ENCODE measurements around the gene DHRS4L2.

GRCh38 chr14:24013654-24014514, 25.2 kb downstream of the DHRS4L2 start:
- TF ChIP-seq, protein P1, sequence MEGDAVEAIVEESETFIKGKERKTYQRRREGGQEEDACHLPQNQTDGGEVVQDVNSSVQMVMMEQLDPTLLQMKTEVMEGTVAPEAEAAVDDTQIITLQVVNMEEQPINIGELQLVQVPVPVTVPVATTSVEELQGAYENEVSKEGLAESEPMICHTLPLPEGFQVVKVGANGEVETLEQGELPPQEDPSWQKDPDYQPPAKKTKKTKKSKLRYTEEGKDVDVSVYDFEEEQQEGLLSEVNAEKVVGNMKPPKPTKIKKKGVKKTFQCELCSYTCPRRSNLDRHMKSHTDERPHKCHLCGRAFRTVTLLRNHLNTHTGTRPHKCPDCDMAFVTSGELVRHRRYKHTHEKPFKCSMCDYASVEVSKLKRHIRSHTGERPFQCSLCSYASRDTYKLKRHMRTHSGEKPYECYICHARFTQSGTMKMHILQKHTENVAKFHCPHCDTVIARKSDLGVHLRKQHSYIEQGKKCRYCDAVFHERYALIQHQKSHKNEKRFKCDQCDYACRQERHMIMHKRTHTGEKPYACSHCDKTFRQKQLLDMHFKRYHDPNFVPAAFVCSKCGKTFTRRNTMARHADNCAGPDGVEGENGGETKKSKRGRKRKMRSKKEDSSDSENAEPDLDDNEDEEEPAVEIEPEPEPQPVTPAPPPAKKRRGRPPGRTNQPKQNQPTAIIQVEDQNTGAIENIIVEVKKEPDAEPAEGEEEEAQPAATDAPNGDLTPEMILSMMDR (IDR thresholded peaks at IDR 0.05), result peak; percentile 83 to 92 (median 89)
- TF ChIP-seq POLR2A (IDR thresholded peaks at IDR 0.05) (no peak), EP300 (IDR thresholded peaks at IDR 0.05) (peak in 1 of 2 donors; percentile 14)

Measured in tibial nerve (tissue), 4 donors.